Activated CD4-positive, CD25-positive, alpha-beta regulatory T cell treated with anti-CD3 and anti-CD28 coated beads, Interleukin-2, amount 50 U/mL, for 72 hours (primary cell): ENCODE measurements around the gene ZNF407.
"Not testable (repeated sequence)": the region's sequence is repeated elsewhere in the genome, so short reads cannot be mapped to it uniquely, and the experiment has no call there.

ENCODE experiments used
- DNase-seq: peaks from one replicate; pipeline ENCODE4 v3.0.0; 2021

The ZNF407 gene

DNA sequence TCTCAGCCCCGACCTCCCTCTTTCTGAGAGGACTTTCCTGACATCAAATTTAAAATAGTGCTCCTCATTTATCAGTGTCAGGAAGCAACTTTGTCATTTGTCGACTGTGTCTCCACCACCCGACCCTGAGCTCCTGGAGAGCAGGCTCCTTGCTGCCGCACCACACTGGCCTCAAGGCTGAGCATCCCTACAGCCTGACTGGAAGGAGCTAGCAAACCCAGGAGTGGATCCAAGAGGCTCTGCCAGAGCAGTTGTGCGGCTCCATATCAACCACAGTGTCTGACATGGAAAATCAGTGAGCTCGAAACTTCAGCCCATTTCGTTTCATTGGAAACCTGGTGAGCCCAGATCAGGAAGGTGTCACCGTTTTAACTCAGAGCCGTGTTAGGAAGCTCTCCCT lies 486.1 kb downstream of the ZNF407 start:
- no peak for DNase-seq

DNA sequence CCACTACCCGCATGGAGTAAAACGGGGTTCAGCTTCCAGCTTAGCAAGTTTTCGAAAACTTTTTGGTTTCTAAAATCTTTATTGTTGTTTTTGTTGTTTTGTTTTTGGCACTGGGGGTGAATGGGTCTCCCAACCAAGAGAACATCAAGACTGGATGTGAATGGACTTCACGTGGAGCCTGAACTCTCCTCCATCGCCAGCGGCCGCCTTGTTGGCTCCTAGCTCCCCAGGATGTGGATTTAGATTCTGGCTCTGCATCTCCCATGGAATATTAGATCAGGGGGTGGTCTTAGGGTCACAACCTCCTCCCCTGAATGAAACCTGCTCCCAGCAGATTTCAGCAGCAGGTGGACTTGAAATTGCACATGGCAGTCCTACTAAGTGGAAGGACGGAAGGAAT lies 488.0 kb downstream of the ZNF407 start:
- DNase-seq = not testable (repeated sequence)

DNA sequence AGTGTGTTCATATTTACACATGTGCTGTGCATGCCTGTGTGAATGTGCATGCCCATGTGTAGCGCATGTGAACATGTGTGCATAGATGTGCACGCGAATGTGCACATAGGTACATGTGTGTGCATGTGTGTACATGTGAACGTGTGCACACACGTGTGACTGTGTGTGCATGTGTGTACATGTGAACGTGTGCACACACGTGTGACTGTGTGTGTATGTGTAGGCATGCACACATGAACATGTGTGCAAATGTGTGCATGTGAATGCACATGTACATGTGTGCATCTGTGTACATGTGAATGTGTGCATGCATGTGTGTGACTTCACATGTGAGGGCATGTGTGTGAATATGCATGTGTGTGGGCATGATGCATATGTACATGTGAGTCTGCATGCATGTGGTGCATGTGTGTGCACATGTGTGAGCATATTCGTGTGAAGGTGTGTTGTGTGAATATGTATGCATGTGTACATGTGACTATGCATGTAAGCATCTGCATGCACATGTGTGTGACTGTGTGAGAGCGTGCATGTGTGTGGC lies 488.9 kb downstream of the ZNF407 start:
- no peak for DNase-seq

- no peak for DNase-seq
Observed at GRCh38 chr18:75087119-75088020, 489.7 kb downstream of the ZNF407 start.

DNA sequence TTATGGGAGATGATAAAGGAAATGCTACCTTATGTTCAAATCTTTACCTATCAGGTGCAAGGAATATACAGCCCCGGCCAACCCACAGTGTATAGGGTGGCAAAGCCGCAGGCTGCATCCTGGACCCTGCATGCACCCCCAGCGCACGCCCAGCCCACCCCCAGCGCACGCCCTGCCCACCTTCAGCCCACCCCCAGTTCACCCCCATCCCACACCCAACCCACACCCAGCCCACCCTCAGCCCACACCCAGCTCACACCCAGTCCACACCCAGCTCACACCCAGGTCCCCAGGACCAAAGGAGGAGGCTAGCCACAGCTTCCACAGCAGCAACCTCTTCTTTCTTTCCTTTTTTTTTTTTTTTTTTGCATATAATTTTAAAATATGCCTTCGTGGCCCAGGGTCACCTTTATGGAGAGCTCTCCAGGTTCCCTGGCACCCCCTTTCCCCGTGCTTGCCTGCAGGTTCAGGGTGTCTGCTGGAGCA lies 490.4 kb downstream of the ZNF407 start:
- no peak for DNase-seq

GRCh38 chr18:75088622-75089211 lies 491.0 kb downstream of the ZNF407 start:
- no peak for DNase-seq

DNA sequence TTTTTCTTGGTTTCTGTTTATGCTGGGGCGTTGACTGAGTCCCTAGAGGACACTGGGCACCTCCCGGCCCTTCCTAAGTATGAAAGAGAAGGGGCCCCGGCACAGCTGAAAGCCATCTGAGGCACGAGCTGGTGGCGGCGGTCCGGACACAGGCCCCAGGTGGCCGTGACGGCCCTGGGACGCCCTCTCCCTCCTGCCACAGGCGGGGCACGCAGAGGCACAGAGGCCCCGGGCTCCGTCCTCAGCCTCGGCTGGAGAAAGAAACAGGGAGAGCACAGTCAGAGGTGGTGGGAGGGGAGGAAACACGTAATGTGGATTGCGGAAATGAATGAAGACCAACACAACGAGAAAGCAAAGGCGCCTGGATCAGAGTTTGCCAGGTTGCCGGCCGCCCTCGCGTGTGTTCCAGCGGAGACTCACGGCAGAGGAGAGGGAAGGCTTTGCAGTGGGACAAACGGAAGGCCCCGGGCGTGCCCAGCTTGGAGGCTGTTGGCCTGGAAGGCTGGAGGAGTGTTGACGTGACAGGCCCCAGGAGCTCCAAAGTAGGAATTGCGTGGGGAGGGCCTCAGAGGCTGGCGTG lies 492.2 kb downstream of the ZNF407 start:
- no peak for DNase-seq

DNA sequence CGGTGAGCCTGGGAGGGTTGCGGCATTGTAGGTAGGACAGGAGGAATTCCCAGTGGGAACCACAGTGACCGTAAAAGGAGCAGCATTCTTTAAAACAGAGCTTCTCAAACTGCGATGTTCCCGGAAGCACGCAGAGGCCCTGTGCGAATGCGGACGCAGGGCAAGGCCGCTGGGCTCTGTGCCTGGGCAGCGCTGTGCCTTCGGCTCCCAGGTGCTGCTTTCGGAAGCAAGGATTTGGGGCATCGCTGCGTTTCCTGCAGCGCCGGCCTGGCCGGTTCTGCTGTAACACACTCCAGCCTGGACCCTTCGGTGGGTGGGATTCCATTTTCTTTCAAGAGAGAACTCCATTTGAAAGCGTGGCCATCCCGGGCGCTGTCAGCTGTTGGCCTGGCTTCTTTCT lies 492.7 kb downstream of the ZNF407 start:
- DNase-seq = no peak

GRCh38 chr18:75097491-75098225 lies 500.0 kb downstream of the ZNF407 start:
- no peak for DNase-seq

- DNase-seq = no peak
Observed at GRCh38 chr18:75100832-75101630, 503.4 kb downstream of the ZNF407 start.

DNA sequence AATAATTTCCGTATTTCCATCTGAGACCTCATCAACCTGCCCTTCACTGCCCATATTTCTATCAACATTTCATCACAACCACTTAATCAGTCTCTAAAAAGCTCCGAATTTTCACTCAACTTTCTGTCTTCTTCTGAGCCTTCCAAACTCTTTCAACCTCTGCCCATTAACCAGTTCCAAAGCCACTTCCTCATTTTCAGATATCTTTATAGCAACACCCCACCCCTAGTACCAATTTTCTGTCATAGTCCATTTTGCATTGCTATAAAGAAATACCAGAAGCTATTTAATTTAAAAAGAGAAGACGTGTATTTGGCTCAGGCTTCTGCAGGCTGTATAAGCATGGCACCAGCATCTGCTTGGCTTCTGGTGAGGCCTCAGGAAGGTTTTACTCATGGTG lies 504.2 kb downstream of the ZNF407 start:
- no peak for DNase-seq

DNA sequence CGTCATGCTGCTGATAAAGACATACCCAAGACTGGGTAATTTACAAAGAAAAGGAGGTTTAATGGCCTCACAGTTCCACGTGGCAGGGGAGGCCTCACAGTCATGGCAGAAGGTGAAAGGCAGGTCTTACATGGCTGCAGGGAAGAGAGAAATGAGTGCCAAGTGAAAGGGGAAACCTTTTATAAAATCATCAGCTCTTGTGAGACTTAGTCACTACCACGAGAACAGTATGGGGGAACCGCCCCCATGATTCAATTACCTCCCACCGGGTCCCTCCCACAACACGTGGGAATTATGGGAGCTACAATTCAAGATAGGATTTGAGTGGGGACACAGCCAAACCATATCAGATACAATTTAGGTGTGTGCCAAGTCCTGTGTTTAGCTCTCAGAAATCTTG lies 506.4 kb downstream of the ZNF407 start:
- not testable (repeated sequence) for DNase-seq

DNA sequence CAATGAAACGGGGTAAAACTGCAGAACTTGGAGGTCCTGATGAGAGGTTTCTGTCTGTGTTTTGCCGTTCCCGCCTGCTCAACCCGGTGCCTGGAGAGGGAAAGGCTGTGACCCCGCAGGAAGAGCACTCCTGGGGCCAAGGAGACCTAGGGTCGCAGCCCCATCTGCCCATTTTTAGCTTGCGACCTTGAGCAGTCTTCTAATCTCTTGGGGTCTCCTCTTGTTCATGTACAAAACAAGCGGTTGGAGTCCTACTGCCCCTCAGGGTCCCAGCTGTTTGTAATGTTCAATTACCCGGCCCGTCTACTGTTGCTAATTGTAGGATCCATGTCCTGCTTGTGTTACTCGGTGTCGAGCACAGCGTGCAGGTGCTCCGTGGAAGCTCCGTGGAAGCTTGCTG lies 506.8 kb downstream of the ZNF407 start:
- no peak for DNase-seq

DNA sequence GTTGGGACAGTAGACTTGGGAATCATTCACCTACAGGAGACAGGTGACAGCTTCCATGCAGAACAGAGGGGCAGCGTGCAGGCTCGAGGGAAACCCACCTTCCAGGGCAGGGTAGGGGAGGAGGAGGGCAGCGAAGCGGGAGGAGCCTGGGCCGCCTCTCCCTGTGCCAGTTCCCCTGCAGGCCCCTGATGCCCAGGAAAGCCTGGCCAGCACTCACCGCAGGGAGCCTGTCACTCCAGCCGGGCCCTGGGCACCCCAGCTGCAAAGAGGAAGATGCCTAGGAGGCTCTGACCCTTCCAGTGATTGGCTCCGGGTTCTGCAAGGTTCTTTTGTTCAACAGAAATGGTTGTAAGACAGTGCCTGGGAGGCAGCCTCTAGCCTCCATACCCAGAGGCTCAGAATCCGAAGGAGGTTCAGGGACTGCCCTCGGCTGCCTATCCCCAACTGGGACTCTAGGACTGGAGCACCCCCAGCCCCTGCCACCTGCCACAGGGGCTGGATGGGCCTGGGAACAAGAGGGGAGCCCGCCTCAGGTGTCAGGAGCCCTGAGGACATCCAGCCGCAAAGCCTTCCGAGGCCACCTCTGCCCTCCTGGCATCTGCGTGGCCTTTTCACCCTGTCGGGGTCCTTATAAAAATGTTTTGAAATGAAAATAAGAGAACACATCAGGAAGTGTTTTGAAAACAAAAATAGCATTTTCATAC lies 508.0 kb downstream of the ZNF407 start:
- DNase-seq = no peak

DNA sequence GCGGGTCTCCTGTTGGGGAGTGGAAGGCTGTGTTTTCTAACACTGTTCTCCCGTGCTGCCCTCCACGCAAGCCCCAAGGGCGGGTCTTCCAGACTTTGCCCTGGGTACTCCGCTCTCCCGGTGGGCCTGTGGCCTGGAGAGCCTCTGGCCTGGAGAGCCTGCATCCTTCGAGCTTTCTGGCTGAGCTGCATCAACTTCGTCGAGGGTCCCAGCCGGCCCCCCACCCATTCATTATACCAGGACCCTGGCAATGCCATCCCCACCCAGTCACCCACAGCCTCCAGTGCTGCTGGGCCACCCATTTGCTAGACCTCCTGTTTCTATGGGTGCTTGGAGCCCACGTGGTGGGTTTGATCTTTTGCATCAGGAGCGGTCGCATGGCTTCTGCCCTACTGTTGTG lies 509.1 kb downstream of the ZNF407 start:
- DNase-seq = no peak

DNA sequence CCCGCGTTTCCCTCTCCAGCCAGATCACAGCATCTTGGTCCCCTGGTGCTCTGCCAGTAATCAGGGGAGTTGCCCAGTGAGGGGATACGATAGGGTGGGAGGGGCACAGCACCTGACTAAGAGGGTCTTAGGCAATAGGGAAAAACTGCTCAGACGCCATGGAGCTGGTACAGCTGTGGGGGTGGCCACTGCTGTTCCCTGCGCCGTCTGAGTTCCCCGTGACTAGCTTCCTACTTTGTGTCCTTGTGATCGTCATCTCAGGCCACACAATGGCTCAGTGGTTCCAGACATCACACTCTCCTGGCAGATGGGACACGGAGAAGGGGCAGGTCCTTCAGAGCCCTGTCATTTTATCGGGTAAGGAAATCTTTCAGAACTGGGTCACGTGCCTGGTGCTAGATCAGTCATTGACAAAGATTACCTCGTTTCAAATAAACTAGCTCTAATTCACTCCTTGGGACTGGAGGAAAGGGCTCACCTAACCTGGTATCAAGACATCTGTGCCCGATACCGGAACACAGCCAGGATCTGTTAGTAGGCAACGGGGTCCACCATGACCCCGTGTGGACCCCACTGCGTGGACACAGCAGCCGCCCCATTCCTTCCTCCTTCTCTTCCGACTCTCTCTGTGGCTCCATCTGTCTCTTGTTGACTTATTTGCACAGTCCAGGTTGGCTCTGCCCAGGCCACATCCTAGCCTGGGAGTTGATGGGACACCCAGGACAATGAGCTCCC lies 509.7 kb downstream of the ZNF407 start:
- no peak for DNase-seq

- DNase-seq = no peak
Observed at GRCh38 chr18:75107931-75108276, 510.2 kb downstream of the ZNF407 start.

GRCh38 chr18:75108579-75109318 lies 511.1 kb downstream of the ZNF407 start:
- DNase-seq = no peak

DNA sequence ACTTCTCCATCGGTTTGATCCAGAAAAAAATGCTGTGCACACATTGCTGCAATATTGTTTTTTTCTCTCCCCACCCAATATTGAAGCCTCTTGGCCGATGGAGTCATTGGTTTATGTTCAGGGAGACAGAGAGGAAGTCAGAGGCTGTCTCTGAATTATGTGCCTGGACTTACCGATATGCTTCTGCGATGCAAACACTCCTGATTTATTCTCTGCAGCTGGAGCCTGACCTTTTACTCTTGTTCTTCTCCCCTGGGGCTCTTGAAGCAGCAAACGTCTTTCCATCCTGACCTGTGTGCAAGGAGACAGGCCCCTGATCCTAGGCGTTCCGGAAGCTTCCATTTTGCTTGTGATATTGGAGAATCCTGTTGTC lies 511.6 kb downstream of the ZNF407 start:
- no peak for DNase-seq

DNA sequence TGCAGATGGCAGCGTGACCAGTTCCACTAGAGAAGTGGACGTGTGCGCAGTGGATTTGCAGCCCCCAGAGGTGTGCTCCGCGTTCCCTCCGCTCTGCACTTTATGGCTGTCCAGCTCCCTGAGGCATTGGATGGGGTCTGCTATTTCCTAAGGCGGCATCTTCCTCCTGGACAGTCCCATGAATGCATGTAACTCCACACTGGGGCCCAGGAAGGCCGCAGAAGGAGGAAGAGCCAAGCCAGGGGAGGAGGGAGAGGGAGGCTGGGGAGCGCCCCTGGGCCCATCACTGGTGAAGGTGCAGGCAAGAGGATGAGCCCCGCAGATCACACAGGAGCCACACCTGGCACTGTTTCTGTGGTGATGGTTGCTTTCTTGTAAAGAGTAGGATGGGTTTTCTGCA lies 512.1 kb downstream of the ZNF407 start:
- no peak for DNase-seq
